PC-3 (cell line): ENCODE results near the gene SH3RF3. TPM values are rescaled to one million over a fixed set of nuclear protein-coding genes. Genes with fewer than 3 reads are reported as not detected.

Source experiments
- ATAC-seq: fragments of 200-7000 bp; cut with Tn5 transposase; 2 replicates; pipeline ENCODE4 v1.9.1; 2020; ENCODE audit warnings: mild to moderate bottlenecking, moderate library complexity
- BruUV-seq: library from RNA; stranded (reverse); fragments of 400-500 nt; replicated peaks from 2 replicates; lab custom pipeline; 2021; lab: Mats Ljungman, UMichigan
- CTCF ChIA-PET: fragments of 300-600 bp; sonication (Branson Sonifier 250); formaldehyde crosslinking; loops from one replicate; lab custom pipeline; 2022; ENCODE audit warnings: antibody characterized with exemption; lab: Charles Lee
- POLR2A ChIA-PET: fragments of 300-600 bp; sonication (Branson Sonifier 250); formaldehyde crosslinking; loops from one replicate; lab custom pipeline; 2022; ENCODE audit warnings: antibody characterized with exemption; ENCODE audit not compliant: unreplicated experiment; lab: Charles Lee
- DNase-seq: peaks from one replicate; pipeline ENCODE4 v3.0.0-alpha.2; 2015
- H2AFZ ChIP-seq: fragments of 300-600 bp; sonication (generic); 2 replicates; pipeline ENCODE4 v1.6.0; 2016; ENCODE audit warnings: antibody characterized with exemption, low read length
- H3F3A ChIP-seq: fragments of 300-600 bp; sonication (generic); one replicate; pipeline ENCODE4 v1.6.0; 2017; ENCODE audit warnings: antibody characterized with exemption, low read length, control low read depth, mild to moderate bottlenecking; ENCODE audit not compliant: unreplicated experiment
- H3K27ac ChIP-seq: fragments of 300-600 bp; sonication (generic); 2 replicates; pipeline ENCODE4 v1.5.1; 2016; ENCODE audit warnings: mild to moderate bottlenecking, low read length
- H3K27me3 ChIP-seq: fragments of 300-600 bp; sonication (generic); 2 replicates; pipeline ENCODE4 v1.6.1; 2016; ENCODE audit warnings: low read length, mixed read lengths
- H3K36me3 ChIP-seq: fragments of 300-600 bp; sonication (generic); 2 replicates; pipeline ENCODE4 v1.6.1; 2016; ENCODE audit warnings: low read depth, mixed run types, low read length, mixed read lengths
- H3K4me1 ChIP-seq: fragments of 300-600 bp; sonication (generic); 2 replicates; pipeline ENCODE4 v1.5.1; 2016; ENCODE audit warnings: low read length; ENCODE audit not compliant: insufficient read depth
- H3K4me2 ChIP-seq: fragments of 300-600 bp; sonication (generic); 2 replicates; pipeline ENCODE4 v1.6.0; 2016; ENCODE audit warnings: low read length
- H3K4me3 ChIP-seq: fragments of 300-600 bp; sonication (generic); 2 replicates; pipeline ENCODE4 v1.5.1; 2016; ENCODE audit warnings: mild to moderate bottlenecking, low read length, mixed read lengths
- H3K79me2 ChIP-seq: fragments of 300-600 bp; sonication (generic); 2 replicates; pipeline ENCODE4 v1.6.1; 2017; ENCODE audit warnings: low read length, mixed read lengths
- H3K9ac ChIP-seq: fragments of 300-600 bp; sonication (generic); 2 replicates; pipeline ENCODE4 v1.6.0; 2016; ENCODE audit warnings: mild to moderate bottlenecking, low read length
- H3K9me2 ChIP-seq: fragments of 300-600 bp; sonication (generic); replicated peaks from 2 replicates; pipeline ENCODE4 v1.6.1; 2016; ENCODE audit warnings: mixed run types, low read length, mixed read lengths
- H3K9me3 ChIP-seq: fragments of 300-600 bp; sonication (generic); 2 replicates; pipeline ENCODE4 v1.6.1; 2016; ENCODE audit warnings: low read length, mixed read lengths
- H4K20me1 ChIP-seq: fragments of 300-600 bp; sonication (generic); 2 replicates; pipeline ENCODE4 v1.6.1; 2016; ENCODE audit warnings: low read length, mixed read lengths
- CTCF ChIP-seq: fragments of 300-600 bp; sonication (generic); conservative IDR thresholded peaks from 2 replicates; pipeline ENCODE4 v1.5.1; 2017; ENCODE audit warnings: antibody characterized with exemption, low read depth, mild to moderate bottlenecking, low read length
- EZH2 ChIP-seq: fragments of 300-600 bp; sonication (generic); IDR thresholded peaks from one replicate; pipeline ENCODE4 v1.6.1; 2017; ENCODE audit warnings: antibody characterized with exemption, mild to moderate bottlenecking, low read length; ENCODE audit not compliant: unreplicated experiment
- EZH2phosphoT487 ChIP-seq: fragments of 300-600 bp; sonication (generic); IDR thresholded peaks from 2 replicates; pipeline ENCODE4 v1.6.1; 2018; ENCODE audit warnings: mild to moderate bottlenecking, antibody characterized with exemption, low read length, borderline replicate concordance
- intact Hi-C: fragments of 100-400 bp; cut with micrococcal nuclease; formaldehyde crosslinking; loops from 2 replicates; pipeline ENCODE4 v1.9.0; 2023
- total RNA-seq: library from RNA; depleted of rRNA; stranded (reverse); fragments of >200 nt; gene quantifications from 2 replicates; pipeline ENCODE4 v1.2.3, GENCODE V29; 2014

Gene SH3RF3
- total RNA-seq, 1 experiment from 2014 or later: 11.7 TPM

- Histone ChIP-seq H3K27me3 (no peaks in the 10 kb centered on the region), H3K4me1 (no peaks in the 10 kb centered on the region; the same call in 1 of the 2 replicates), H4K20me1 (no peaks in the 10 kb centered on the region), H3K9ac (no peak overlapping the region), H2AFZ (no peak overlapping the region), H3K9me2 (no peaks in the 10 kb centered on the region), H3F3A (no peaks in the 10 kb centered on the region), H3K4me2 (no peak overlapping the region), H3K79me2 (no peaks in the 10 kb centered on the region), H3K27ac (no peak overlapping the region), H3K36me3 (no peaks in the 10 kb centered on the region), H3K4me3 (no peak overlapping the region), H3K9me3 (no peaks in the 10 kb centered on the region)
- ATAC-seq: no peak
- no TSS peak for BruUV-seq
- POLR2A ChIA-PET: no interaction called here
- intact Hi-C loops: no loop called here
- TF ChIP-seq EZH2phosphoT487 (no peak), CTCF (no peak), EZH2 (no peak)
- CTCF ChIA-PET: no interaction called here
- no peak for DNase-seq
These were observed 282.8 kb downstream of the SH3RF3 start for GRCh38 chr2:109411640-109412325.

- Histone ChIP-seq H3K9me3 (no peaks in the 10 kb centered on the region), H3K27ac (no peak overlapping the region), H3K4me3 (no peak overlapping the region), H2AFZ (no peak overlapping the region), H3K79me2 (no peaks in the 10 kb centered on the region), H3K9ac (no peak overlapping the region), H3K36me3 (no peaks in the 10 kb centered on the region), H3K27me3 (no peaks in the 10 kb centered on the region), H4K20me1 (no peaks in the 10 kb centered on the region), H3K9me2 (no peaks in the 10 kb centered on the region), H3F3A (no peaks in the 10 kb centered on the region), H3K4me2 (no peak overlapping the region), H3K4me1 (peaks cover 9% of the 10 kb centered on the region; the same call in 1 of the 2 replicates)
- ATAC-seq (no peak), DNase-seq (no peak)
- BruUV-seq: no TSS peak
- ChIA-PET CTCF (no interaction called here), POLR2A (no interaction called here)
- intact Hi-C loops: no loop called here
- TF ChIP-seq CTCF: no peak
- TF ChIP-seq EZH2: no peak
- no peak for TF ChIP-seq EZH2phosphoT487
These were observed 286.6 kb downstream of the SH3RF3 start for GRCh38 chr2:109415581-109416013.

GRCh38 chr2:109417701-109418335, 288.8 kb downstream of the SH3RF3 start:
- Histone ChIP-seq H3K27me3 (no peaks in the 10 kb centered on the region), H3K27ac (no peak overlapping the region), H3K36me3 (no peaks in the 10 kb centered on the region), H3F3A (no peaks in the 10 kb centered on the region), H3K9me2 (no peaks in the 10 kb centered on the region), H3K4me1 (peaks cover 9% of the 10 kb centered on the region; the same call in 1 of the 2 replicates), H3K4me3 (no peak overlapping the region), H3K4me2 (no peak overlapping the region), H3K9ac (no peak overlapping the region), H2AFZ (no peak overlapping the region), H4K20me1 (no peaks in the 10 kb centered on the region), H3K79me2 (no peaks in the 10 kb centered on the region), H3K9me3 (no peaks in the 10 kb centered on the region)
- POLR2A ChIA-PET: no interaction called here
- CTCF ChIA-PET: no interaction called here
- no peak for DNase-seq
- no TSS peak for BruUV-seq
- intact Hi-C loops: no loop called here
- no peak for ATAC-seq
- TF ChIP-seq EZH2phosphoT487 (no peak), CTCF (no peak), EZH2 (no peak)
